GM12878 (cell line): ENCODE results near the gene OXCT1. TPM values are rescaled to one million over a fixed set of nuclear protein-coding genes. Genes with fewer than 3 reads are reported as not detected.

ENCODE experiments used
- ATAC-seq: fragments of 200-7000 bp; cut with Tn5 transposase; 3 replicates; pipeline ENCODE4 v1.9.1; 2020; ENCODE audit warnings: mild to moderate bottlenecking, moderate library complexity
- BruUV-seq: library from RNA; stranded (reverse); fragments of 400-500 nt; replicated peaks from 2 replicates; lab custom pipeline; 2021; lab: Mats Ljungman, UMichigan
- CTCF ChIA-PET: fragments of 300-600 bp; sonication (Branson Sonifier 250); formaldehyde crosslinking; extraction: SDS; loops from one replicate; lab custom pipeline; 2021; ENCODE audit warnings: inconsistent platforms; lab: Yijun Ruan, JAX
- POLR2A ChIA-PET: fragments of 350-600 bp; formaldehyde crosslinking; extraction: SDS; loops from one replicate; lab custom pipeline; 2021; ENCODE audit warnings: inconsistent platforms; lab: Charles Lee
- RAD21 ChIA-PET: fragments of 300-600 bp; sonication (Branson Sonifier 250); formaldehyde crosslinking; loops from one replicate; lab custom pipeline; 2023; ENCODE audit warnings: antibody characterized with exemption; ENCODE audit not compliant: unreplicated experiment; lab: Charles Lee
- SMC1A ChIA-PET: fragments of 300-600 bp; sonication (Branson Sonifier 250); formaldehyde crosslinking; loops from one replicate; lab custom pipeline; 2023; ENCODE audit not compliant: unreplicated experiment, uncharacterized antibody; lab: Charles Lee
- DNase-seq: peaks from one replicate; pipeline ENCODE4 v3.0.0-alpha.2; 2011; ENCODE audit warnings: low read depth, low spot score
- FAIRE-seq: peaks from 3 replicates; lab custom pipeline; 2011; peaks lifted over from hg19 to GRCh38; lab: Jason Lieb, UNC
- H2AFZ ChIP-seq: 2 replicates; pipeline ENCODE4 v1.6.0; 2011; ENCODE audit warnings: low read depth, low read length, control low read depth; ENCODE audit not compliant: control insufficient read depth
- H3K27ac ChIP-seq: 2 replicates; pipeline ENCODE4 v1.5.1; 2011; ENCODE audit warnings: control low read depth; ENCODE audit not compliant: control insufficient read depth, insufficient read depth
- H3K27me3 ChIP-seq, 2 experiments: replicated peaks in 1 of 2; 2 replicates each; pipeline versions ENCODE4 v1.6.0 to v1.6.1; 2011; ENCODE audit warnings: low read length in 1 of 2; ENCODE audit not compliant: control insufficient read depth in 2 of 2, insufficient read depth in 2 of 2
- H3K36me3 ChIP-seq, 2 experiments: 2 replicates each; pipeline ENCODE4 v1.5.1; 2011; ENCODE audit warnings: low read length in 1 of 2; ENCODE audit not compliant: control insufficient read depth in 2 of 2, insufficient read depth in 2 of 2
- H3K4me1 ChIP-seq: 2 replicates; pipeline ENCODE4 v1.6.1; 2011; ENCODE audit warnings: mild to moderate bottlenecking, low read length, moderate library complexity, mixed read lengths; ENCODE audit not compliant: control insufficient read depth, insufficient read depth
- H3K4me2 ChIP-seq: 2 replicates; pipeline ENCODE4 v1.6.0; 2011; ENCODE audit warnings: control low read depth; ENCODE audit not compliant: control insufficient read depth, insufficient read depth
- H3K4me3 ChIP-seq: fragments of 200-600 bp; sonication (generic); 2 replicates; pipeline ENCODE4 v1.5.1; 2016
- H3K79me2 ChIP-seq: 2 replicates; pipeline ENCODE4 v1.6.0; 2011; ENCODE audit warnings: low read length; ENCODE audit not compliant: control insufficient read depth, insufficient read depth
- H3K9ac ChIP-seq: 2 replicates; pipeline ENCODE4 v1.8.0; 2011; ENCODE audit warnings: low read length, control low read depth, mixed read lengths; ENCODE audit not compliant: control insufficient read depth, insufficient read depth
- H3K9me3 ChIP-seq: replicated peaks from 3 replicates; pipeline ENCODE4 v1.5.1; 2011; ENCODE audit warnings: mild to moderate bottlenecking, low read length; ENCODE audit not compliant: control insufficient read depth, insufficient read depth
- H4K20me1 ChIP-seq: 2 replicates; pipeline ENCODE4 v1.6.0; 2011; ENCODE audit not compliant: control insufficient read depth, insufficient read depth
- CTCF ChIP-seq, 3 experiments: IDR thresholded peaks in 2 of 3; conservative IDR thresholded peaks in 1 of 3; 2 replicates each; pipeline ENCODE4 v1.5.1; 2011; ENCODE audit warnings: low read depth in 3 of 3, low read length in 3 of 3, mild to moderate bottlenecking in 3 of 3, control low read depth in 2 of 3, moderate library complexity in 2 of 3, inconsistent platforms in 1 of 3, mixed read lengths in 1 of 3; ENCODE audit not compliant: control insufficient read depth in 2 of 3, insufficient read depth in 1 of 3; ENCODE audit errors: extremely low read depth in 1 of 3
- E2F8 ChIP-seq: fragments of 450-650 bp; IDR thresholded peaks from 2 replicates; pipeline ENCODE4 v1.6.1; 2018; ENCODE audit warnings: mild to moderate bottlenecking, low read depth, moderate library complexity; ENCODE audit not compliant: partially characterized antibody
- EP300 ChIP-seq, 2 experiments: fragments of 150-350 bp in 1 of 2; IDR thresholded peaks; 2 replicates each; pipeline ENCODE4 v1.6.1; 2011 to 2012; ENCODE audit warnings: low read depth in 2 of 2, low read length in 2 of 2, borderline replicate concordance in 1 of 2, improper control_type of control experiment in 1 of 2, inconsistent platforms in 1 of 2; ENCODE audit not compliant: control insufficient read depth in 1 of 2
- JUNB ChIP-seq: IDR thresholded peaks from 2 replicates; pipeline ENCODE4 v1.6.1; 2016; ENCODE audit warnings: antibody characterized with exemption, mild to moderate bottlenecking
- KDM1A ChIP-seq: fragments of 200-600 bp; sonication (generic); IDR thresholded peaks from 2 replicates; pipeline ENCODE4 v1.6.1; 2016; ENCODE audit warnings: borderline replicate concordance
- MTA2 ChIP-seq: fragments of 450-650 bp; IDR thresholded peaks from 2 replicates; pipeline ENCODE4 v1.6.1; 2016; ENCODE audit warnings: low read depth, mild to moderate bottlenecking, moderate library complexity
- NR2C1 ChIP-seq: fragments of 450-650 bp; IDR thresholded peaks from 2 replicates; pipeline ENCODE4 v1.6.1; 2017; ENCODE audit warnings: antibody characterized with exemption, mild to moderate bottlenecking, moderate library complexity
- NRF1 ChIP-seq: conservative IDR thresholded peaks from 2 replicates; pipeline ENCODE4 v1.6.1; 2011; ENCODE audit warnings: mild to moderate bottlenecking, low read depth, low read length, improper control_type of control experiment
- SIN3A ChIP-seq: IDR thresholded peaks from 2 replicates; pipeline ENCODE4 v1.6.1; 2012; ENCODE audit warnings: low read depth, low read length, improper control_type of control experiment
- SMARCA5 ChIP-seq: fragments of 450-650 bp; IDR thresholded peaks from 2 replicates; pipeline ENCODE4 v1.6.1; 2017; ENCODE audit warnings: mild to moderate bottlenecking
- SMC3 ChIP-seq: IDR thresholded peaks from 2 replicates; pipeline ENCODE4 v1.6.1; 2011; ENCODE audit warnings: low read length, improper control_type of control experiment, borderline replicate concordance
- ZNF622 ChIP-seq: fragments of 450-650 bp; IDR thresholded peaks from 2 replicates; pipeline ENCODE4 v1.6.1; 2017; ENCODE audit warnings: mild to moderate bottlenecking, inconsistent platforms
- ZNF687 ChIP-seq: fragments of 450-650 bp; IDR thresholded peaks from 2 replicates; pipeline ENCODE4 v1.6.1; 2017; ENCODE audit warnings: mild to moderate bottlenecking, moderate library complexity
- WGBS: methylation state at CpG from one replicate; pipeline ENCODE4 v1.1.6; 2016; ENCODE audit warnings: low lambda C conversion rate; ENCODE audit not compliant: insufficient replicate concordance, insufficient coverage; ENCODE audit errors: missing lambda C conversion rate; 5-methylcytosine and 5-hydroxymethylcytosine counted together
- in situ Hi-C: fragments of 300-500 bp; cut with MboI; formaldehyde crosslinking; loops from 9 replicates; pipeline ENCODE4 v1.14.3; 2018; ENCODE audit warnings: mixed read lengths
- intact Hi-C: fragments of 100-400 bp; cut with micrococcal nuclease; formaldehyde crosslinking; loops from one replicate; pipeline ENCODE4 v1.14.2; 2022; ENCODE audit not compliant: unreplicated experiment
- polyA plus RNA-seq, 11 experiments: library from polyadenylated mRNA; depleted of rRNA in 4 of 11; unstranded in 6 of 11; stranded (reverse) in 5 of 11; fragments of >200 nt; fragmentation: Nextera tagmentation in 4 of 11; fragmentation: Illumina TruSeq in 1 of 11; extraction: Ambion mirVana in 4 of 11; extraction: Trizol in 1 of 11; gene quantifications; 1 replicate in 1 of 11; 2 replicates in 10 of 11; pipeline versions ENCODE4 v1.2.1 to v1.2.3, GENCODE V29; 2011 to 2016; ENCODE audit warnings: inconsistent platforms in 2 of 11, missing spikeins in 2 of 11, low read depth in 1 of 11
- total RNA-seq, 4 experiments: library from RNA; depleted of rRNA in 3 of 4; stranded (reverse); fragments of >200 nt in 3 of 4; fragmentation: Illumina TruSeq in 1 of 4; extraction: Trizol in 1 of 4; gene quantifications; 2 replicates each; pipeline versions ENCODE4 v1.2.1 to v1.2.3, GENCODE V29; 2013 to 2021

The OXCT1 gene
- total and polyA plus RNA-seq, 10 of the 15 experiments (the other 5 are each of a cell fraction or from before 2014, with no cell fraction given), result 46.9 to 103 (median 70.5) TPM

- H2AFZ ChIP-seq, result peak overlapping the region; percentile 19; the same call in 1 of the 2 replicates
- ChIA-PET SMC1A (interaction anchor here (0.9 to 10.0 kb wide), 9 partner anchors 9 to 89 kb away, joined by 3 to 104 read pairs (median 4); no protein-coding TSS in a partner anchor), CTCF (interaction anchor here (0.7 to 6.6 kb wide), 18 partner anchors 9 to 89 kb away, joined by 3 to 38 read pairs (median 4); no protein-coding TSS in a partner anchor), POLR2A (interaction anchor here (2.6 kb wide), 1 partner anchor 11 kb away, joined by 10 read pairs; no protein-coding TSS in a partner anchor), RAD21 (interaction anchor here (1.2 to 1.3 kb wide), 3 partner anchors 11 to 88 kb away, joined by 3 to 7 read pairs (median 5); no protein-coding TSS in a partner anchor)
- H3K4me3 ChIP-seq, result no peak overlapping the region
- H3K79me2 ChIP-seq, result no peaks in the 10 kb centered on the region
- in situ Hi-C loops (no loop called here), intact Hi-C loops (loop anchor here (5.0 kb wide), 1 partner anchor 87 kb away; no protein-coding TSS in a partner anchor)
- H3K4me1 ChIP-seq, result no peaks in the 10 kb centered on the region; the same call in 1 of the 2 replicates
- no peak overlapping the region; the same call in 1 of the 2 replicates for H3K27ac ChIP-seq
- DNase-seq (no peak), ATAC-seq (peak; percentile 72), FAIRE-seq (no peak)
- H4K20me1 ChIP-seq, result no peaks in the 10 kb centered on the region
- no peaks in the 10 kb centered on the region for H3K27me3 ChIP-seq
- H3K9ac ChIP-seq, result no peak overlapping the region
- WGBS, result 100% methylated on average over 2 of the region's 2 CpGs
- no peaks in the 10 kb centered on the region for H3K9me3 ChIP-seq
- H3K36me3 ChIP-seq, result peaks cover 5 to 6% of the 10 kb centered on the region in 2 experiments; a peak in 3 of 4 replicates
- no peak overlapping the region for H3K4me2 ChIP-seq
- no TSS peak for BruUV-seq
- peak; percentile 32; the same call in 1 of the 2 replicates for TF ChIP-seq SMC3
- no peak for TF ChIP-seq NRF1
- TF ChIP-seq KDM1A, result no peak
- no peak for TF ChIP-seq SIN3A
- TF ChIP-seq SMARCA5, result no peak
- no peak for TF ChIP-seq E2F8
- no peak for TF ChIP-seq MTA2
- TF ChIP-seq ZNF687, result 0 out of 2 replicates have a peak, but pooled peaks have one; percentile 22
- peak; percentile 76 for TF ChIP-seq NR2C1
- no peak for TF ChIP-seq EP300 (IDR thresholded peaks at IDR 0.05; ENCODE audit: borderline replicate concordance in 1 of 2, control insufficient read depth in 1 of 2, low read depth in 2 of 2, low read length in 2 of 2)
- TF ChIP-seq JUNB, result no peak
- peak; percentile 10 to 46 (median 24); a peak in 4 of 6 replicates for TF ChIP-seq CTCF (IDR thresholded peaks at IDR 0.05 in 2 of 3, conservative IDR thresholded peaks at IDR 0.05 in 1 of 3; ENCODE audit: control insufficient read depth in 2 of 3, extremely low read depth in 1 of 3, insufficient read depth in 1 of 3, low read depth in 3 of 3, low read length in 3 of 3)
- no peak for TF ChIP-seq ZNF622
Measured at GRCh38 chr5:41754857-41755256, 115.4 kb downstream of the OXCT1 start.
